HG03432 (cell line): ENCODE data around the gene VOPP1.
"Not testable (repeated sequence)": the region's sequence is repeated elsewhere in the genome, so short reads cannot be mapped to it uniquely, and the experiment has no call there.

Experiments
- ATAC-seq: cut with Tn5 transposase; IDR thresholded peaks from one replicate; pipeline ENCODE4 v1.9.1; 2021; ENCODE audit warnings: mild to moderate bottlenecking, moderate library complexity; ENCODE audit not compliant: unreplicated experiment

The VOPP1 gene

GRCh38 chr7:55471594-55471993, 100.7 kb downstream of the VOPP1 start:
- not testable (repeated sequence) for ATAC-seq

- no peak for ATAC-seq
Measured at GRCh38 chr7:55470261-55470660, 102.0 kb downstream of the VOPP1 start.

- ATAC-seq, result no peak
Measured at GRCh38 chr7:55469721-55470120, 102.6 kb downstream of the VOPP1 start.

- no peak for ATAC-seq
Measured at GRCh38 chr7:55469271-55469681, 103.0 kb downstream of the VOPP1 start.

- no peak for ATAC-seq
Measured at GRCh38 chr7:55468495-55468894, 103.8 kb downstream of the VOPP1 start.

GRCh38 chr7:55467047-55467593, 105.2 kb downstream of the VOPP1 start:
- no peak for ATAC-seq

- no peak for ATAC-seq
Measured at GRCh38 chr7:55465691-55466090, 106.6 kb downstream of the VOPP1 start.

GRCh38 chr7:55464422-55464821, 107.9 kb downstream of the VOPP1 start:
- no peak for ATAC-seq

- ATAC-seq, result no peak
Measured at GRCh38 chr7:55463686-55464262, 108.5 kb downstream of the VOPP1 start.

GRCh38 chr7:55458351-55458750, 114.0 kb downstream of the VOPP1 start:
- no peak for ATAC-seq

- no peak for ATAC-seq
Measured at GRCh38 chr7:55457801-55458200, 114.5 kb downstream of the VOPP1 start.

- ATAC-seq, result no peak
Measured at GRCh38 chr7:55452971-55453370, 119.3 kb downstream of the VOPP1 start.

- ATAC-seq, result no peak
Measured at GRCh38 chr7:55449992-55450535, 122.2 kb downstream of the VOPP1 start.

- ATAC-seq, result no peak
Measured at GRCh38 chr7:55449205-55449991, 122.9 kb downstream of the VOPP1 start.

GRCh38 chr7:55448526-55448925, 123.8 kb downstream of the VOPP1 start:
- no peak for ATAC-seq

- no peak for ATAC-seq
Measured at GRCh38 chr7:55444786-55445185, 127.5 kb downstream of the VOPP1 start.

GRCh38 chr7:55441774-55442522, 130.4 kb downstream of the VOPP1 start:
- no peak for ATAC-seq

- no peak for ATAC-seq
Measured at GRCh38 chr7:55441002-55441401, 131.3 kb downstream of the VOPP1 start.

- no peak for ATAC-seq
Measured at GRCh38 chr7:55440040-55440690, 132.1 kb downstream of the VOPP1 start.

- no peak for ATAC-seq
Measured at GRCh38 chr7:55439627-55440026, 132.7 kb downstream of the VOPP1 start.
